IPS DF 19.7 (cell line): ENCODE results near the gene CAMK2D.
"Not testable (repeated sequence)": the region's sequence is repeated elsewhere in the genome, so short reads cannot be mapped to it uniquely, and the experiment has no call there.

Experiments
- DNase-seq: peaks from one replicate; pipeline ENCODE4 v3.0.0-alpha.2; 2013; ENCODE audit warnings: low read depth, low spot score

The CAMK2D gene

GRCh38 chr4:113730467-113731216 lies 30.9 kb downstream of the CAMK2D start:
- no peak for DNase-seq

- DNase-seq = no peak
Observed at GRCh38 chr4:113727802-113728201, 33.7 kb downstream of the CAMK2D start.

DNA sequence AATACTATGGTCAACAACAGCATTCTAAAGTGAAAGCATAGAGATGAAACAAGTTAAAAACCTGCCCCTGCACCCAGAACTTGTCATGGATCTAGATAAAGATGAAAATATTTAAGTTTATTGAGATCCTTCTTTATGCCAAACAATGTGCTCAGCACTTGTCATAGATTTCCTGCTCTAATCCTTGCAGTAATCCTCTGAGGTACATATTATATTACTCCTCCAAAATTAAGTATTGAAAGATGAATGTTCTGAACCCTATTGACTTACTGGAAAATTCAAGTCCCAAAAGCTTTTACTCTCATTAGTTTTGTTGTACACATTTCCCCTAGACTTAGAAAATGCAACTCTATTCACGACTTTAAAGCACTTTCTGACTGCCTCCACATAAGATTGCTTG lies 35.6 kb downstream of the CAMK2D start:
- no peak for DNase-seq

DNA sequence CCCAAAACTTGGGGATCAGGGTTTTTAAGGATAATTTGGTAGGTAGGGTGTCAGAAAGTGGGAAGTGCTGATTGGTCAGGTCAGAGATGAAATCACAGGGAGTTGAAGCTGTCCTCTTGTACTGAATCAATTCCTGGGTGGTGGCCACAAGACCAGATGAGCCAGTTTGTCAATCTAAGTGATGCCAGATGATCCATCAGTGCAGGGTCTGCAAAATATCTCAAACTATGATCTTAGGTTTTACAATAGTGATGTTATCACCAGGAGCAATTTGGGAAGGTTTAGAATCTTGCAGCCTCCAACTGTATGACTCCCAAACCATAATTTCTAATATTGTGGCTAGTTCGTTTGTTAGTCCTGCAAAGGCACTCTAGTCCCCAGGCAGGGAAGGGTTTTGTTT lies 43.3 kb downstream of the CAMK2D start:
- DNase-seq = no peak

- no peak for DNase-seq
Observed at GRCh38 chr4:113711883-113712662, 49.5 kb downstream of the CAMK2D start.

- no peak for DNase-seq
Observed at GRCh38 chr4:113708250-113708649, 53.3 kb downstream of the CAMK2D start.

DNA sequence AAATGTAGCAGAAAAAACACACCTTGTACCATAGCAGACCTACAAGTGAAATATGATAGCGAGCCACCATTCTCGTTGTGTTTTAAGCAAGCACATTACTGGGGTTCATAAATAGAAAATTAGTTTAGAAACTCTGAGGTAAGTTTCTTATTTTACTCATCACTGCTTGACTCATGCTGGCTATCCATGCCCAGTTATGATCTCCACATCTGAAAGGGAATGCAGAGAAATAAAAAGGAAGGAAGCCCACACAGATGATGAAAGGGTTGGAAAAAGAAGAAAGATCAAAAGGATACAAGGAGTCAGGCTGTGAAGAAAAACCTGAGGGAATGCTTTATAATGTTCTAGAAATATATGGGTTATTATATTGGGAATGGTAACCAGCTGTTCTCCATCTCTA lies 54.5 kb downstream of the CAMK2D start:
- DNase-seq = no peak

- DNase-seq = not testable (repeated sequence)
Observed at GRCh38 chr4:113705097-113705496, 56.4 kb downstream of the CAMK2D start.

GRCh38 chr4:113702596-113702995 lies 58.9 kb downstream of the CAMK2D start:
- DNase-seq = not testable (repeated sequence)

GRCh38 chr4:113701169-113701568 lies 60.4 kb downstream of the CAMK2D start:
- DNase-seq = no peak

DNA sequence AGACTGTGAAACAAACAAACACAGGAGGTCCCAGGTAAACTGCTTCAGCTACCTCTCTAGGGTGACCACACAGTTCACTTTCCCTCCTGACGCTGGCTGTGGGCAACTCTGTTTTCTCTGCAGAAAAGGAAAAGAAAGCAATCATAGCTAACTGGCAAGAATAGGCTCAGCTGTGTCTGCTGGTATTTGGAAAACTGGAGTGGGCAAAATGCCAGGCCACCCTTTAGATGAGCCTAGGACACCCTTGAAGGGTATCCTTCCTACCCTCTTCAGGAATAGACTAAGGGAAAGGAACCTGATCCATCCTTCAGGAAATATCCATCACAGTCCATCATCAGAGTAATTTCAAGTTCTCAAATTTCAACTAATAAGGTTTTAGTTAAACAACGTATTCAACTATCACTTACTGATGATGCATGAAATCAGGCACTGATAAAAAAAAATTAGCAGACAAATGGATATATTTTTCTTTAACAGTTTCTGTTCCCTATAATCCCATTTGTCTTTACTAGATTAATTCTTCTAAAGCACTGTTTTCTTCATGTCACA lies 60.9 kb downstream of the CAMK2D start:
- DNase-seq = no peak

DNA sequence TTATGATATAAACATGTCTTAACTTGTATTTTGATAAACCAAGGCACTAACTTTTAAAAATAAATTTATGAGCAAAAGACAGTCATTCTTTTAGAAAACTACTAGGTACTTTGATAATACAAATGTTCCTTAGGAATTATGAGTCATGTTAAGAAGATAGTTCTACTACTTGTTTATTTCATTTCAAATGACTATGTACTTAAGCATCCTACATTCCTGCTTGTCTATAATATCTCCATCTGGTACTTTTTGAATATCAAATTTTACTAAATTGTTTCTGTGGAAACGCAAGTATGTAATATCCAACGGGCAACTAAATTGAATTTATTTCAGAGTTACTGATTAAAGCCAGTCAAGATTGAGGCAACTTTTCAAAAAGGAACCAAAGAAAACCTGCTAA lies 61.8 kb downstream of the CAMK2D start:
- no peak for DNase-seq

GRCh38 chr4:113697429-113697828 lies 64.1 kb downstream of the CAMK2D start:
- no peak for DNase-seq

DNA sequence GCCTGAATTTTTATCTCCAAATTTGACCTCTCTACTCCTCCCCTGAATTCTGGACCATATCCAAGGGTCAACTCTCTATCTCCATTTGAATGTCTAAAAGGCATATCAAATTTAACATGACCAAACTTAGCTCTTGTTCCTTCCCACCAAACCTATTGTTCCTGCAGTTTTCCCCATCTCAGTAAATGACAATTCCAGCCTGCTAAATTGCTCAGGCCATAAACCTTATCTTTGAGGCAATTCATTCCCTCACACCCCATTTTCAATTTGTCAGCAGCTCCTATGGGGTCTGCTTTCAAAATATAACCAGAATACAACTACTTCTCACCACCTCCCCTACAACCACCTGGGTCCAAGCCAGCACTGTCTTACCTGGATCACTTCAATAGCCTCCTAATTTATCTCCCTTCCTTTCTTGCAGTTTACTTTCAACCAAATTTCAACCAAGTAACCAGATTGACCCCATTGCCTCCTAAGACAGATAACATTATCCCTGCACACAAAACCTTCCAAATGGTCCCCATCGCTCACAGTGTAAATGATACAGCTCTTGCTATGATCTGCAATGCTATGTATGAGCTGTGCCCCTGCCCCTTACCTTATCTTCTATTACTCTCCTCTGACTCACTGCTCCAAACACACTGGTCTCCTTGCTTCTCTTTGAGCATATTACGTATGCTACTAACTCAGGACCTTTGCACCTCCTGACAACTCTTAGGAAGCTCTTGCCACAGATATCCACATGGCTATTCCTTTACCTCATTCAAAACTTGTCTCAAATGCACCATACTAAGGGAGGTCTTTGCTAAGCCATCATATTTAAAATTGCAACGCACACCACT lies 66.0 kb downstream of the CAMK2D start:
- no peak for DNase-seq

GRCh38 chr4:113694008-113694407 lies 67.5 kb downstream of the CAMK2D start:
- DNase-seq = no peak

DNA sequence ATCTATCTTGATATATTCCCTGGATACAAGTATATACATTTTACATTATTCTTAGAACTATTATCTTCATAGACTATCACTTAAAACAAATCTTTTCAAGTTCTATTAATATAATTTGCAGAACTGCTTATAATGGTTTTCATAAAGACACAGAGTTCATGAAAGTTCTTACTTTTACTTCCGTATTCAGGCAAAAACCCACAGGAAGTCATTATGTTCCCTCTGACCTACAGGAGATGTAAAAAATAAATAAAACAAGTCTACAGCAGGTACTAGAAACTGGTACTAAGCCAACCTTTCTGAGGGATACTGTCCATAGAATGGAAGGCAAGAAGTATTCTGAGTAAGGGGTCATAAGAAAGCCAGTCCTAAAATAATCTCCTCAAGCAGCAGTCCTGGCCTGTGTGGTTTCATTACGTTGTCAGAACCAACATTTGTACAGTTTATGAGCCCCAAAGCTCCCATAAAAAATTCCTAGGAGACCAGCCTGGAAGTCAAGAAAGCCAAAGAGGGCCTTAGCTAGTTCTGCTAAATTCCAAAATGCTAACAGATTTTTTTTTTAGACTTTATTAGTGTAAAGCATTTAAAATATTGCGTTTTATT lies 68.6 kb downstream of the CAMK2D start:
- DNase-seq = no peak

DNA sequence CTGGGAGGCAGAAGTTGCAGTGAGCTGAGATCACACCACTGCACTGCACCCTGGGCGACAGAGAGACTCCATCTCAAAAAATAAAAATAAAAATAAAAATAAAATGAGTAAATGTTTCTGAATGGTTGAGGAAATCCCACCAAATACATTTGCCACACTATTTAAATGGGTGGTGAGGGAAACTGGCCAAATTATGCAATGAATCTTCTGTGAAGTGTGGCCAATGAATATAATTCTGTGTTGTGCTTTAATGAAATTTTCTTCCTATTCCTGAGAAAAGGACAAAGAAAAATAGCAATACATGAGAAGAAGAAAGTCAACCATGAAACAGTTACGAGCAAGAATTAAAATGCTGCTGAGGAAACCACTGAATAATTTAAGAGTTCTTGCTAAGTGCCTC lies 69.9 kb downstream of the CAMK2D start:
- DNase-seq = no peak

- DNase-seq = no peak
Observed at GRCh38 chr4:113689394-113689793, 72.1 kb downstream of the CAMK2D start.

GRCh38 chr4:113687067-113687718 lies 74.3 kb downstream of the CAMK2D start:
- DNase-seq = no peak

- not testable (repeated sequence) for DNase-seq
Observed at GRCh38 chr4:113685157-113685556, 76.4 kb downstream of the CAMK2D start.

DNA sequence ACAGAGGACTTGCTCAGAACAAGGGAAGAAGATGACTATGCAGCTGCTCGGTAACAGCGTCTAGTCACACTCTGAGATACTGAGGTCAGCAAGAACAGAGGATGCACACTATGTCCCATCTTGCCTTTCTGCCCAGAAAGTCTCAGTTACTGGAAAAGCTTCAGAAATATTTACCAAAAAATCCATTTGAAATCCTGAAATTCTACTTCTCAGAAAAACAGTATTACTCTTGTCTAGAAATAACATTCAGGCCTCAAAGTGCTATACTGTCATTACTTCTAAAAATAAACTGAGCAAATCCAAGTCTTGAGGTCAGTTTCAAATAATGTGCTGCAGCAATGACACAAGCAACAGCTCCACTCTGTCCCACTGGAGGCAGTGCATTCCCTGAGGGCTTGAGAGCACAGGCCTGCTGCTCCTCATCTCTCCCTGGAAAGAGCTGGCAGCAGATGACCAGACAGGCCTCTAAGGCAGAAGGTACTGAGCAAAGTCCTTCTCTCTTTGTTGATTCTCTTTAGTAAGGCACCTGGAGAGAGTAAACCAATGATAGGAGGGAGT lies 76.9 kb downstream of the CAMK2D start:
- DNase-seq = no peak
